GM12801 (cell line): ENCODE data around the gene ANKHD1.

ENCODE experiments used
- TF ChIP-seq, protein P1 (sequence below): IDR thresholded peaks from one replicate; pipeline ENCODE4 v1.5.1; 2011; ENCODE audit warnings: control low read depth; ENCODE audit not compliant: insufficient read length; ENCODE audit errors: extremely low read depth

ANKHD1 gene

DNA sequence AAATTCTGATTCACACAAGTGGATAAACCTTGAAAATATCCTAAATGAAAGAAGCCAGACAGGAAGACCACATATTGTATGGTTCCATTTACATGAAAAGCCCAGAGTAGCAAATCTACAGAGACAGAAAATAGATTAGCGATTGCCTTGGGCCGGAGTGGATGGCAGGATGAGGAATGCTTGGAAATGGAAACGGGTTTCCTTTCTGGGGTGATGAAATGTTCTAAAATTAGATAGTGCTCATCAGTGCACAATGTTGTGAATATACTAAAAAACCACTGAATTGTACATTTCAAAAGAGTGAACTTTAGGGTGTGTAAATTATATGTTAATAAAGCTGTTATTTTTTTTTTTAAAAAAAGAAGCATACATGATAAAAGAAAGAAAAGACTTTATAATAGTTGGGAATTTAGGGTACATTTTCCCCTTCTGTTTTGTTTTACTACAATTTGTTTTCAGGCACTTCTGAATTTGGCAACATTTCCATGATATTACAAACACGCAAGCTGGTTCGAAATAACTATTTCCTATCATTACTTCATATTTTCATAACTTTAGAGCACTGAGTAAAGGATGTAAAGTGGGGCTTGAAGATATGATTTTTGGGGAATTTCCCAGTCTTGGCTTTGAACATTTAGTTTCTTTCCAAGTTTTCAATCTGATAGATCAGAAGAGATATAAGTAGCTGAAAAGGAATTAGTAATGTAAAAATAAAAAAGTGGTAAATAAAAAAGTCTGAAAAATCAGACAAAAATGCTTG lies 186.9 kb downstream of the ANKHD1 start:
- TF ChIP-seq, protein P1, sequence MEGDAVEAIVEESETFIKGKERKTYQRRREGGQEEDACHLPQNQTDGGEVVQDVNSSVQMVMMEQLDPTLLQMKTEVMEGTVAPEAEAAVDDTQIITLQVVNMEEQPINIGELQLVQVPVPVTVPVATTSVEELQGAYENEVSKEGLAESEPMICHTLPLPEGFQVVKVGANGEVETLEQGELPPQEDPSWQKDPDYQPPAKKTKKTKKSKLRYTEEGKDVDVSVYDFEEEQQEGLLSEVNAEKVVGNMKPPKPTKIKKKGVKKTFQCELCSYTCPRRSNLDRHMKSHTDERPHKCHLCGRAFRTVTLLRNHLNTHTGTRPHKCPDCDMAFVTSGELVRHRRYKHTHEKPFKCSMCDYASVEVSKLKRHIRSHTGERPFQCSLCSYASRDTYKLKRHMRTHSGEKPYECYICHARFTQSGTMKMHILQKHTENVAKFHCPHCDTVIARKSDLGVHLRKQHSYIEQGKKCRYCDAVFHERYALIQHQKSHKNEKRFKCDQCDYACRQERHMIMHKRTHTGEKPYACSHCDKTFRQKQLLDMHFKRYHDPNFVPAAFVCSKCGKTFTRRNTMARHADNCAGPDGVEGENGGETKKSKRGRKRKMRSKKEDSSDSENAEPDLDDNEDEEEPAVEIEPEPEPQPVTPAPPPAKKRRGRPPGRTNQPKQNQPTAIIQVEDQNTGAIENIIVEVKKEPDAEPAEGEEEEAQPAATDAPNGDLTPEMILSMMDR, result no peak
